HG02840 (cell line): ENCODE measurements around the gene IFNA13.
"Not testable (repeated sequence)": the region's sequence is repeated elsewhere in the genome, so short reads cannot be mapped to it uniquely, and the experiment has no call there.

ENCODE experiments used
- ATAC-seq: cut with Tn5 transposase; IDR thresholded peaks from one replicate; pipeline ENCODE4 v1.9.1; 2021; ENCODE audit warnings: mild to moderate bottlenecking, moderate library complexity, moderate number of reproducible peaks; ENCODE audit not compliant: unreplicated experiment, low FRiP score

IFNA13 gene

DNA sequence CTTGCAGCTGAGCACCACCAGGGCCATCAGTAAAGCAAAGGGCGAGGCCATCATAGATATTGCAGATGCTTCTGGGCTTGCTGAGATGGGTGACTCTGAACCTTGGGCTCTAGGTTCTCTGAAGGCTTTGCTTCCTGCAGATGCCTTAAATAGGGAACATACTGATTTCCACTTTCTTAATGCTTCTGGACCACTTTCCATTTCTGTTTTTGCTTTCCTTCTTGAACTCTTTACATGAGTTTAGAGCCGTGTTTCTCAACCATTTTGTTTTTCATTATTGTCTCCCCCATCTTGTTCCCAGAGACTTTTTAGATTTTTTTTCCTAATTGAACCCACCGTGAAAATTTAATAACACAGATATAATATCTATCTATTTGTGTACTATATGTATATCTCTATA, at the start of gene IFNA13:
TSS of gene IFNA13 (minus strand) at position 101 of the 400 bp plus-strand sequence. CDS start at position 54, 47 bp downstream.
- no peak for ATAC-seq

DNA sequence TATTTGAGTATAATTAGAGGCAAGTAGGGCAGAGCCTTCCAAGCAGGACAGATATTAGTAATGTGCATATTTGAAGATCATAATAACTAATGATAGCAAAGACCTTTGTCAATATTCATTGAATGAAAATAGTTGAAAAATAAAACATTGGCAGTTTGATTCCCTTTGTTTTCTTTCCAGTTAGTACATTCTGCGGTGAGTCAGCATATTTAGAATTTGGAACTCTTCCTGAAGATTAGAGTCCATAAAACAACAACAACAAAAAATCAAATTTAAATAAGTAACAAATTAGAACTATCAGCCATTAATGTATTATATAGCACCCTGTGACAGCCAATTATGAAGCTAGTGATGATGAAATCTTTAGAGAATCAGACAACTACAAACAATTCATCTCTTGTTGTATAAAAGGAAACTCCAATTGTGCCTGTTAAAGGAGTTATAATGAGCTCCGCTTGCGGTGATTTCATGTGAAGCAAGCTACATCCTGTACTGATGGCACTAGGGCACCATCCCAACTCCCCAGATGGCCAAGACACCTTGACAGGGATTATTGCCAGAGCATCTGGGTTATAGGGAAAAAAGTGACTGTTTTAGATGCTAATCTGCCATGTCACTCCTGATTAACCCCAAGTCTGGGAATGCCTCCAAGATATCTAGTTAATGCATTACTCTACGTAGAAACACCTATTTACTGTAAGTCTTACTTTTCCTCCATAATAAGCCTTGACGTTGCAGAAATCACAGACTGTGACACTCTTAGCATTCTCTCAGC, 47.8 kb upstream of the IFNA13 start:
- ATAC-seq = no peak

DNA sequence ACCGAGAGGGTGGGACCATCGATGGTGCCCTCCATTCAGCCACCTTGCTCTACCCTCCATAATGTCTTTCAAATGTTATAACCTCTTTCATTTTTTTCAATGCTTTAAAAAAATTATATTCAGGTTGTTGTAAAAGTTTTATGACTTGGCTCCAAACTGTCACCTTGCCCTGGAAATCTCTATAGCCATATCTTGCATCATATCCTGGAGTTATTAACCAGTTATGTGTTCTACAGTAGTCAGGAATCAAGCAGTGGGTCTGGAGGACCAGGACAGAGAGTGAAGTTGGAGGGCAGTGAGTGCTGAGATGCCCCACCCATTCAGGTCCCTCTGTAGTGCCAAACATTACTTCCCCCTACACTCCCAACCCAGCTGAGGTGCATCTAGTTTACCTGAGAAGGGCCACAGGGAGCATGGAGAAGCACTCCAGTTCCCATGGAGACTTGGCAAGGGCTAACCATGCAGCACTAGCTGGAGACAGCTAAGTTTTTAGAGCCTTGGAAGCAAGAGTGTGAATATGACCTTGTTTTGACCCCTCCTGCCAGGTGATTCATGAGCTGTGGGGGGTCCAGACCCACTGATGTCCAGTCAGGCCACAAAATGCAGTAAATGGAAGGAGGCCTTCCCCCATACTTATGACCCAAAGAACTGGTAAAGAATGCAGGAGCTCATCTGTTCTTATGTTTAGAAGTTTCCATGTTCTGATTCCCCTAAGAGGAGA, 46.5 kb upstream of the IFNA13 start:
- no peak for ATAC-seq

GRCh38 chr9:21413624-21414023, 45.8 kb upstream of the IFNA13 start:
- no peak for ATAC-seq

DNA sequence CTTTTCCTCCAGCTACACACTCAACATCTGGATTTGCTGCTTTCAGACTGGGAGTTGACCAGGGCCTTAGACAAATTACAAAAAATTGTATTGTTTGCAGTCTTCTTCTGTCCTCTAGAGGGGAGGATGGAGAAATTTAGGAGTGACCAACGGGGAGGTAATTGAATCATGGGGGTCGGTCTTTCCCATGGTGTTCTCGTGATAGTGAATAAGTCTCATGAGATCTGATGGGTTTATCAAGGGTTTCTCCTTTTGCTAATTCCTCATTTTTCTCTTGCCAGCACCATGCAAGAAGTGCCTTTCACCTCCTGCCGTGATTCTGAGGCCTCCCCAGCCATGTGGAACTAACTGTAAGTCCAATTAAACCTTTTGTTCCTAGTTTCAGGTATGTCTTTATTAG, 45.3 kb upstream of the IFNA13 start:
- no peak for ATAC-seq

DNA sequence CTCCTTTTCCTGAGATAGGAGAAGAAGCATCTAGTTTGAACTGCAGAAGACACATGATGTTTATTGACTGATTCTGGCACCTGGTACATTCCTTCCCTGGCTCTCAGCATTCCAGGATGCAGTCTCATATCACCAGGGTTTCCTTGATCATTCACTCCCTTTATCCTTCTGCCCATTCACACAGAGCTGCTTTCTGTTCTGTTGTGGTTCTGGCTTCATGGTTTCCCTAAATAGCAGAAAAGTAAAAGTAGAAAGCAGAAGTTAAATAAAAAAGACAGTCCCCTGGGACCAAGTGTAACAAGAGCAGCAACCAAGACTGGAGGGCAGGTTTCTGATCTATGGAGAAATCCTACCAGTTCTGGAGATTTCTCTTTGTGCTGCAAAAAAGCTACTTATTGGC, 44.2 kb upstream of the IFNA13 start:
- no peak for ATAC-seq

GRCh38 chr9:21408817-21409216, 41.0 kb upstream of the IFNA13 start, which contains the start of gene IFNA8:
TSS of gene IFNA8 (plus strand) at chr9:21409117. CDS start at chr9:21409177, 60 bp downstream.
- no peak for ATAC-seq

DNA sequence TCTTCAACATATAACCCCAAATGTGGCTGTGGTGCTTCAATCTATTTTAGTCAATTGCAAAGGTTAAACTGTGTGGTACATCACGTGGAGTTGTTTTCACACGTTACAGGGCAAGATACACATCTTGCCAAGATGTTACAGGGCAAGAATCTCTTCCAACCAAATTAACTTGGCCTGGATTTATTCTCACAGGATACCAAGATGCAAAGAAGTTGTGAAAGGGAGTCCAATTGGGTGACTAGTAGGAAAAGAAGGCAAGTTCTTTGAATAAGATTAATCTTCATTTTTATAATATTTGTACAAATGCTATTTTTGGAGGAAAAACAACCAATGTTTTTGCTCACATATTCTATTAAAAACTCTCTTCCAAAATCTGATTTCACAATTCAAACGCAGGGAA, 36.3 kb upstream of the IFNA13 start:
- no peak for ATAC-seq

DNA sequence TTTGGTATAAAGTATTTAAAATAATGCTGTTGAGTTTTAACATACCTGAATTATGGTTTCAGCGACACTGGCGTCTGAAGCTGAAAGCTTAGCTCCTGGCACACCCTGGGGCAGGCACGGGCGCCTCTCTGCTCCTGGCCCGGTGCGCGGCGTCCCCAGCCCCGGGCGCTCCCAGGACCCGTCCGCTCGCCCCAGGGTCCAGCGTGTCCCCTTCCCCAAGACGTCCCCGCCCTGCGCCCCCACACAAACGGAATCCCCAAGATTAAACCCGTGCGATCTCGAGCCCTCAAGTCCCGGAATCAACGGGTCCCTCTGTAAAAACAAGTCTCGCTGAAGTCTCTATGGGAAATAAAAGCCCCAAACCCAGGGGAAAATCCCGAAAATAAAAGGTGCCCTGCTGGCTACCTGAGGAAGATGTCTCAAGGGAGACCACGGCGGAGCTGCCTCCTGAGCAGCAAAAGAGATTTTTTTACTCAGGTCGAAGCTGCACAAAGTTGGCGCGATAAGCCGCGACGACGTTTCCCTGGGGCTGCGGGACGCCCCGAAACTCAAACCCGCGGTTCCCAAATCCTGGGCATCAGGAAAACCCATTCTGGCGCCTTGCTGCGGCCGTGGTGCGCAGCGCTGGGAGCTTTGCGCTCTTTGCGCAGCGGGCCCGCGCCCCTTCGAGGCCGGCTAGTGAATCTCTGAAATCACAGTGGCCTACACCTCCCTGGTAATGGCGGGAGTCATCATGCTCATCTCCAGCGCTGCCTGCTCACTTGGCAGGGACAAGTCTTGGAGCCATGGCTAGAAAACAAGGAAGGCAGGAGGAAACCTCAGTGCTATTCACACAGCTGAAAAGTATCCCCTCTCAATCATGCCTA, 34.8 kb upstream of the IFNA13 start:
- ATAC-seq = peak; percentile 60

- ATAC-seq = no peak
Observed at GRCh38 chr9:21399956-21400355, 32.1 kb upstream of the IFNA13 start.

GRCh38 chr9:21398955-21399489, 31.2 kb upstream of the IFNA13 start:
- no peak for ATAC-seq

DNA sequence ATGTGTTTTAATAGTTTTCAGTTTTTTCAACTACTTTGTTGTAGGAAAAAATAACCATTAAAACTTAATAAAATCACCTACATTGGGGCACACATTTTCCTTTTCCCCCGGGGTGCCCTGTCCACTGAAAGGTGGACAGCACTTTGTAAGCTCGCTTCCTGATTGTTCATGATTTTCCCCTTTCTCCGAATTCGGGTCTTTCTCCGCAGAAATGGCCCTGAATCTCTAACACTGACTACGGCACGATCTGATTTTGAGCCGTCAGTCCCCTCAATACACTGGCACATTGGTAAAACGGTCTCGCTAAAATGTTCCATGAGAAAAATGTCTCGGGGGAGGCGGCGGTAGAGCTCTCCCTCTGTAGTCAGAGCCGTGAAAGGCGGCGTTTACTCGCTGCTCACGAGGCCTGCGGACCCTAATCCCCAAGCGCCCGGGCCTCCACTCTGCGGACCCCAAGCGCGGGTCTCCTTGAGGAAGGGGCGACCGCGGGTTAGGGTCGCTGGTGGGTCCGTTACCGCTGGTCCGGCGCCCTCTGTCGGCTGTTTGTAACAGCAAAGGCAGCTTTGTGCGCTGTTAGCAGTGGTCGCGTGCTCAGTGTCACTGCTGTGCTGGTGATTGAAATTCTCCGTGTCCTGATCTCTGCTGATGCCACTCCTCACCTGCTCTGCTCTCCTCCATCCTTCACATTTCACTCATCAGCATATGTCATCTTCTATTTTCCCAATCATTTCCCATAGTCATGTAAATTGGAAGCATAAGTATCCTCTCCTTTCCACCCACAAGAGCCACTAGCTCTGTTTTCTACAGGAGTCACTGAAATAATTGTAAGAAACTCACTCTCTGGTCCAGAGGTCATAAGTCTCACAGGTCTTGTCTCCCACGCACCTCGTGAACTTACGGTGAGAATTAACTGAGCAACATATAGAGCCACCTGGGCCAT, 28.2 kb upstream of the IFNA13 start:
- peak; percentile 72 for ATAC-seq

- ATAC-seq = peak; percentile 52
Observed at GRCh38 chr9:21392270-21392669, 24.4 kb upstream of the IFNA13 start.

GRCh38 chr9:21385131-21385670, 17.3 kb upstream of the IFNA13 start, which contains the start of gene IFNA2:
TSS of gene IFNA2 (minus strand) at chr9:21385398. CDS start at chr9:21385329, 69 bp downstream.
- ATAC-seq = no peak

- ATAC-seq = no peak
Observed at GRCh38 chr9:21383627-21384026, 15.8 kb upstream of the IFNA13 start.

DNA sequence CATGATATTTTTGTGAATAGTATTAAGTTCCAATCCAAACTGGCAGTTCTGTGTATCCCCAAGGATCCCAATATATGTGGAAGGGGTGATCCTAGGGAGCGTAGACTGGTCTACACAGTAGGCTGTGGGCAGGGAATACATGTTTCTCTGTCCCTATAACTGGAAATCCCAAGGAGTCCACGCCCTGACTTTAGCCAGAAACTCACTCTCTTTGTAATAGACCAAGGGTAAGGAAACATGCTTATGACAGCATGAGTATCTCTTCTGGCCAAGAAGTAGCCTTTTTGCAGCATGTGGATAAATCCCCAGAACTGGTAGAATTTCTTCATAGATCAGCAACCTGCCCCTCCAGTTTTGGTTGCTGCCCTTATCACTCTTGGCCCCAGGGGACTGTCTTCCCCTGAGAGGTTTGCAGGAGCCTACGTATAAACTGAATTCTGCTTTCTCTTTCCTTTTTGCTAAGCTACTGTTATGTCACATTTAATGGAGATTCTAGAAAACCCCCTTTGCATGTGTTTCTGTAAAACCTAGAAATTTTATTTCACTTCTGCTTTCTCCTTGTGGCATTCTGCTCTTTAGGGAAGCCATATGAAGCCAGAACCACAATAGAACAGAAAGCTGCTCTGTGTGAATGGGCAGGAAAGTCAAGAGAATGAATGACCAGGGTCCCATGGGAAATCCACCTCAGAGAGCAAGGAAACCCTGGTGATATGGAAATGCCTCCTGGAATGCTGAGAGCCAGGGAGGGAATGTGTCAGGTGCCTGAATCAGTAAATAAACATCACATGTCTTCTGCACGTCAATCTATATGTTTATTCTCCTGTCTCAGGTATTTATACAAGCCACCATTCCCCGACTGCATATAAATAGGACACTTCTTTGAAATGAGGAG, 13.8 kb upstream of the IFNA13 start:
- peak; percentile 99 for ATAC-seq

GRCh38 chr9:21371467-21371866, 3.6 kb upstream of the IFNA13 start:
- not testable (repeated sequence) for ATAC-seq

DNA sequence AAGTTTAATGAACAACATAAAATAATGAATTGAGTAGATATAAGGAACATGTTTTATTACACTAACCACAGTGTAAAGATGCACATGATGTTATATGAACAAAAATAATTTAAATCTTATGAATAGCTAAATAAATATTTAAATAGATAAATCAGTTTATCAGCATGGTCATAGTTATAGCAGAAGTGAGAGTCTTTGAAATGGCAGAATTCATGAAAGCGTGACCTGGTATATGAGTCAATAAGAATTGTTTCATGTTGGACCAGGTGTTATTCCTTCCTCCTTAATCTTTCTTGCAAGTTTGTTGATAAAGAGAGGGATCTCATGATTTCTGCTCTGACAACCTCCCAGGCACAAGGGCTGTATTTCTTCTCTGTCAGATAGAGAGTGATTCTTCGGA, 688 bp downstream of the IFNA13 start:
- peak; percentile 75 for ATAC-seq
